K562 (cell line): ENCODE data around the gene ARHGAP18. TPM values are rescaled to one million over a fixed set of nuclear protein-coding genes. Genes with fewer than 3 reads are reported as not detected.
A peak's percentile ranks its signal among the peaks of the same experiment; 100 is the strongest.

Source experiments
- ATAC-seq: fragments of 200-7000 bp; cut with Tn5 transposase; 3 replicates; pipeline ENCODE4 v1.9.1; 2020; ENCODE audit warnings: moderate library complexity
- BruUV-seq: library from RNA; stranded (reverse); fragments of 400-500 nt; replicated peaks from 2 replicates; lab custom pipeline; 2021; lab: Mats Ljungman, UMichigan
- CTCF ChIA-PET: fragments of 300-600 bp; formaldehyde crosslinking; extraction: SDS; loops from one replicate; lab custom pipeline; 2021; ENCODE audit warnings: low intra/inter-chr PET ratio; lab: Yijun Ruan, JAX
- POLR2A ChIA-PET: fragments of 300-600, 350-650 bp; sonication (Branson Sonifier 250); formaldehyde crosslinking; extraction: SDS; loops from one replicate; lab custom pipeline; 2021; ENCODE audit warnings: antibody characterized with exemption, inconsistent platforms; lab: Yijun Ruan, JAX
- DNase-seq, 4 experiments: peaks; one replicate each; pipeline versions ENCODE4 v3.0.0 to v3.0.0-alpha.2; 2011 to 2018; ENCODE audit warnings: low spot score in 3 of 4, mixed read lengths in 3 of 4; ENCODE audit errors: extremely low read depth in 1 of 4
- FAIRE-seq: peaks from 2 replicates; lab custom pipeline; 2011; peaks lifted over from hg19 to GRCh38; lab: Jason Lieb, UNC
- H2AFZ ChIP-seq: 2 replicates; pipeline ENCODE4 v1.6.0; 2011; ENCODE audit warnings: low read depth, low read length, control low read depth, inconsistent platforms
- H3K27ac ChIP-seq: fragments of 200-600 bp; 3 replicates; pipeline ENCODE4 v1.8.0; 2011; ENCODE audit warnings: low read depth, mild to moderate bottlenecking, control low read depth, inconsistent platforms, low read length, moderate library complexity, mixed read lengths; ENCODE audit errors: extremely low read depth
- H3K27me3 ChIP-seq, 2 experiments: fragments of 300-600 bp in 1 of 2; 2 replicates in 1 of 2; 3 replicates in 1 of 2; pipeline versions ENCODE4 v1.6.0 to v1.8.0; 2011; ENCODE audit warnings: inconsistent platforms in 2 of 2, low read length in 2 of 2, mild to moderate bottlenecking in 1 of 2, mixed read lengths in 1 of 2, moderate library complexity in 1 of 2; ENCODE audit not compliant: control insufficient read depth in 2 of 2, insufficient read depth in 2 of 2
- H3K36me3 ChIP-seq: fragments of 300-600 bp; 3 replicates; pipeline ENCODE4 v1.8.0; 2011; ENCODE audit warnings: mild to moderate bottlenecking, low read length, inconsistent platforms; ENCODE audit not compliant: control insufficient read depth, insufficient read depth
- H3K4me1 ChIP-seq, 2 experiments: fragments of 200-600 bp in 1 of 2; replicated peaks in 1 of 2; 2 replicates in 1 of 2; 3 replicates in 1 of 2; pipeline versions ENCODE4 v1.5.1 to v1.8.0; 2011; ENCODE audit warnings: inconsistent platforms in 2 of 2, low read length in 2 of 2, mild to moderate bottlenecking in 1 of 2, mixed read lengths in 1 of 2, moderate library complexity in 1 of 2; ENCODE audit not compliant: control insufficient read depth in 2 of 2, insufficient read depth in 2 of 2
- H3K4me2 ChIP-seq: 2 replicates; pipeline ENCODE4 v1.6.1; 2011; ENCODE audit warnings: low read length, control low read depth, inconsistent platforms, mixed read lengths; ENCODE audit not compliant: insufficient read depth
- H3K4me3 ChIP-seq: fragments of 200-600 bp; sonication (generic), shearing (Covaris generic); 2 replicates; pipeline ENCODE4 v1.5.1; 2016; ENCODE audit warnings: control low read depth, inconsistent platforms
- H3K79me2 ChIP-seq: fragments of 200-600 bp; 3 replicates; pipeline ENCODE4 v1.8.0; 2011; ENCODE audit warnings: low read length, inconsistent platforms; ENCODE audit not compliant: control insufficient read depth, insufficient read depth
- H3K9ac ChIP-seq, 2 experiments: 2 replicates each; pipeline versions ENCODE4 v1.6.0 to v1.6.1; 2011; ENCODE audit warnings: low read depth in 2 of 2, low read length in 2 of 2, control low read depth in 1 of 2, inconsistent platforms in 1 of 2, mild to moderate bottlenecking in 1 of 2, mixed read lengths in 1 of 2; ENCODE audit not compliant: insufficient read depth in 1 of 2
- H3K9me1 ChIP-seq: one replicate; pipeline ENCODE4 v1.6.0; 2011; ENCODE audit warnings: inconsistent platforms, mild to moderate bottlenecking, low read length, moderate library complexity; ENCODE audit not compliant: control insufficient read depth, insufficient read depth
- H3K9me3 ChIP-seq: replicated peaks from 2 replicates; pipeline ENCODE4 v1.5.1; 2011; ENCODE audit warnings: low read depth, low read length, inconsistent platforms; ENCODE audit not compliant: control insufficient read depth, insufficient read depth
- H4K20me1 ChIP-seq: replicated peaks from 2 replicates; pipeline ENCODE4 v1.6.1; 2011; ENCODE audit warnings: low read length, inconsistent platforms, mixed read lengths; ENCODE audit not compliant: control insufficient read depth, insufficient read depth
- ARID1B ChIP-seq: fragments of 450-650 bp; IDR thresholded peaks from 2 replicates; pipeline ENCODE4 v1.6.1; 2016; ENCODE audit warnings: antibody characterized with exemption, mild to moderate bottlenecking, inconsistent platforms
- CBX3 ChIP-seq, 2 experiments: IDR thresholded peaks; 1 replicate in 1 of 2; 2 replicates in 1 of 2; pipeline ENCODE4 v1.6.1; 2012; ENCODE audit warnings: inconsistent platforms in 2 of 2, low read length in 2 of 2, borderline replicate concordance in 1 of 2, control low read depth in 1 of 2
- CHD1 ChIP-seq: fragments of 200-600 bp; sonication (generic); IDR thresholded peaks from one replicate; pipeline ENCODE4 v1.6.1; 2012; ENCODE audit warnings: mild to moderate bottlenecking, moderate library complexity, low read length, inconsistent platforms
- ETV1 ChIP-seq: fragments of 450-650 bp; conservative IDR thresholded peaks from 2 replicates; pipeline ENCODE4 v1.6.1; 2016; ENCODE audit warnings: missing genetic modification characterization, control low read depth, low read depth, missing compliant biosample characterization
- HDAC6 ChIP-seq: IDR thresholded peaks from 2 replicates; pipeline ENCODE4 v1.6.1; 2012; ENCODE audit warnings: low read depth, mild to moderate bottlenecking, control low read depth, inconsistent platforms, low read length, moderate library complexity
- HINFP ChIP-seq: fragments of 450-650 bp; conservative IDR thresholded peaks from 2 replicates; pipeline ENCODE4 v1.6.1; 2016; ENCODE audit warnings: missing genetic modification characterization, low read depth, mild to moderate bottlenecking, control low read depth, missing compliant biosample characterization
- HMBOX1 ChIP-seq: sonication (generic); IDR thresholded peaks from 2 replicates; pipeline ENCODE4 v1.6.1; 2016
- HMGN3 ChIP-seq: IDR thresholded peaks from 2 replicates; pipeline ENCODE4 v1.6.1; 2011; ENCODE audit warnings: borderline replicate concordance, low read depth, mild to moderate bottlenecking, mixed read lengths, low read length; ENCODE audit not compliant: insufficient read length; ENCODE audit errors: extremely low read depth
- JUNB ChIP-seq: fragments of 450-650 bp; formaldehyde crosslinking; conservative IDR thresholded peaks from 2 replicates; pipeline ENCODE4 v1.4.0; 2020; ENCODE audit warnings: mild to moderate bottlenecking
- KDM1A ChIP-seq, 2 experiments: fragments of 450-650 bp; IDR thresholded peaks; 2 replicates each; pipeline ENCODE4 v1.6.1; 2016; ENCODE audit warnings: mild to moderate bottlenecking in 2 of 2
- MYBL2 ChIP-seq, 2 experiments: fragments of 450-650 bp in 1 of 2; sonication (generic) in 1 of 2; formaldehyde crosslinking in 1 of 2; IDR thresholded peaks; 2 replicates each; pipeline versions ENCODE4 v1.6.1 to v1.8.1; 2017 to 2022; ENCODE audit warnings: borderline replicate concordance in 1 of 2, inconsistent platforms in 1 of 2, low read depth in 1 of 2, mild to moderate bottlenecking in 1 of 2, missing genetic modification reagents in 1 of 2, moderate library complexity in 1 of 2
- PPARD ChIP-seq: fragments of 250-450 bp; sonication (Bioruptor Pico); IDR thresholded peaks from 2 replicates; pipeline ENCODE4 v1.8.0; 2022; ENCODE audit warnings: inconsistent platforms, mild to moderate bottlenecking, moderate library complexity
- RFX5 ChIP-seq: IDR thresholded peaks from 2 replicates; pipeline ENCODE4 v1.6.1; 2011; ENCODE audit warnings: low read depth, mild to moderate bottlenecking, improper control_type of control experiment, low read length
- SAFB ChIP-seq: fragments of 200-400 bp; formaldehyde crosslinking; IDR thresholded peaks from 2 replicates; pipeline ENCODE4 v1.6.1; 2017; ENCODE audit warnings: low read depth, low read length, borderline replicate concordance
- STAG1 ChIP-seq: sonication (generic); formaldehyde crosslinking; IDR thresholded peaks from 2 replicates; pipeline ENCODE4 v1.5.0; 2020; ENCODE audit warnings: missing genetic modification reagents, borderline replicate concordance
- TAF1 ChIP-seq: IDR thresholded peaks from 2 replicates; pipeline ENCODE4 v1.6.1; 2011; ENCODE audit warnings: mild to moderate bottlenecking, low read length, moderate library complexity; ENCODE audit not compliant: insufficient read depth, control insufficient read depth, severe bottlenecking; ENCODE audit errors: extremely low read depth
- TCF7 ChIP-seq: sonication (generic); IDR thresholded peaks from 2 replicates; pipeline ENCODE4 v1.6.1; 2016; ENCODE audit warnings: antibody characterized with exemption, borderline replicate concordance
- THRAP3 ChIP-seq: fragments of 450-650 bp; IDR thresholded peaks from 2 replicates; pipeline ENCODE4 v1.6.1; 2016; ENCODE audit warnings: mild to moderate bottlenecking, inconsistent platforms, borderline replicate concordance
- ZFP36 ChIP-seq: fragments of 150-350 bp; IDR thresholded peaks from 2 replicates; pipeline ENCODE4 v1.6.1; 2018; ENCODE audit warnings: low read length, low read depth; ENCODE audit not compliant: partially characterized antibody
- ZNF24 ChIP-seq: fragments of 450-650 bp; IDR thresholded peaks from 2 replicates; pipeline ENCODE4 v1.6.1; 2016
- ZNF384 ChIP-seq: IDR thresholded peaks from 2 replicates; pipeline ENCODE4 v1.6.1; 2012; ENCODE audit warnings: low read depth, low read length, improper control_type of control experiment
- WGBS: fragments of 100-300 bp; shearing (Covaris generic); methylation state at CpG from one replicate; pipeline ENCODE4 v1.1.6; 2016; ENCODE audit warnings: low coverage, mixed read lengths; ENCODE audit not compliant: insufficient coverage; ENCODE audit errors: missing lambda C conversion rate; 5-methylcytosine and 5-hydroxymethylcytosine counted together
- in situ Hi-C: fragments of 300-500 bp; cut with MboI; formaldehyde crosslinking; loops from 4 replicates; pipeline ENCODE4 v1.15.0; 2018; ENCODE audit warnings: inconsistent platforms, mixed read lengths
- intact Hi-C: fragments of 100-400 bp; cut with micrococcal nuclease; formaldehyde crosslinking; loops from 2 replicates; pipeline ENCODE4 v1.14.2; 2022
- polyA plus RNA-seq, 8 experiments: library from polyadenylated mRNA; depleted of rRNA in 4 of 8; stranded (reverse) in 5 of 8; unstranded in 3 of 8; fragments of >200 nt; fragmentation: Nextera tagmentation in 2 of 8; fragmentation: Illumina TruSeq in 1 of 8; extraction: Ambion mirVana in 2 of 8; extraction: Trizol in 1 of 8; gene quantifications; 2 replicates each; pipeline versions ENCODE4 v1.2.1 to v1.2.3, GENCODE V29; 2011 to 2014; ENCODE audit warnings: inconsistent platforms in 1 of 8, missing spikeins in 1 of 8
- total RNA-seq, 7 experiments: library from RNA; depleted of rRNA in 6 of 7; stranded (reverse); fragments of >200 nt in 6 of 7; fragmentation: Illumina TruSeq in 2 of 7; extraction: Trizol in 2 of 7; gene quantifications; 2 replicates each; pipeline versions ENCODE4 v1.2.1 to v1.2.3, GENCODE V29; 2011 to 2021; ENCODE audit warnings: low replicate concordance in 1 of 7

ARHGAP18 gene
- total and polyA plus RNA-seq, 9 of the 15 experiments (the other 6 are each of a cell fraction or from before 2014, with no cell fraction given), result 13.3 to 29.7 (median 21.1) TPM

- TF ChIP-seq PPARD (no peak), KDM1A (IDR thresholded peaks at IDR 0.05) (0 out of 4 replicates have a peak, but pooled peaks of 1 of the 2 experiments have one; percentile 13), RFX5 (no peak), HDAC6 (no peak), HMGN3 (no peak), HINFP (no peak), CHD1 (no peak), ZNF24 (peak; percentile 57; the same call in 1 of the 2 replicates)
Measured at GRCh38 chr6:129700666-129701065, 9.3 kb downstream of the ARHGAP18 start (continued).

- no peaks in the 10 kb centered on the region for H3K27me3 ChIP-seq
- H3K9me3 ChIP-seq, result no peaks in the 10 kb centered on the region
- no peaks in the 10 kb centered on the region for H3K9me1 ChIP-seq
- no peak overlapping the region for H2AFZ ChIP-seq
- WGBS, result 52% methylated on average over 2 of the region's 2 CpGs
- peaks cover 3 to 48% of the 10 kb centered on the region in 2 experiments; a peak in 3 of 5 replicates for H3K4me1 ChIP-seq
- FAIRE-seq (peak; percentile 64), DNase-seq (peak in 1 of 4 experiments; percentile 34), ATAC-seq (peak; percentile 56)
- H3K4me2 ChIP-seq, result 0 out of 2 replicates have a peak overlapping the region, but pooled peaks have one; percentile 7
- no peaks in the 10 kb centered on the region for H4K20me1 ChIP-seq
- H3K4me3 ChIP-seq, result no peak overlapping the region
- ChIA-PET CTCF (no interaction called here), POLR2A (interaction anchor here (0.6 to 2.0 kb wide), 4 partner anchors 9 to 16 kb away, joined by 3 to 11 read pairs (median 4); partner anchors contain the start of gene ARHGAP18)
- peak overlapping the region; percentile 48; the same call in 1 of the 3 replicates for H3K27ac ChIP-seq
- H3K9ac ChIP-seq, result no peak overlapping the region
- peaks cover 11% of the 10 kb centered on the region; the same call in 2 of the 3 replicates for H3K36me3 ChIP-seq
- intact Hi-C loops (no loop called here), in situ Hi-C loops (no loop called here)
- no TSS peak for BruUV-seq
- peaks cover 97% of the 10 kb centered on the region for H3K79me2 ChIP-seq
- TF ChIP-seq TCF7 (no peak), TAF1 (no peak), HMBOX1 (peak; percentile 47; the same call in 1 of the 2 replicates), JUNB (no peak), MYBL2 (IDR thresholded peaks at IDR 0.05; ENCODE audit: low read depth) (no peak), MYBL2 (CRISPR knock-in tag; IDR thresholded peaks at IDR 0.05; ENCODE audit: borderline replicate concordance) (no peak), ZFP36 (peak; percentile 27), ZNF384 (no peak), ARID1B (peak; percentile 28; the same call in 1 of the 2 replicates), STAG1 (CRISPR knock-in tag) (no peak), THRAP3 (no peak), ETV1 (tag) (peak; percentile 18; the same call in 1 of the 2 replicates), CBX3 (IDR thresholded peaks at IDR 0.05; ENCODE audit: borderline replicate concordance in 1 of 2, low read length in 2 of 2) (peak in 1 of 2 experiments; percentile 50; a peak in 1 of 3 replicates), SAFB (no peak)
Measured at GRCh38 chr6:129699659-129700058, 10.3 kb downstream of the ARHGAP18 start.
